ENCODE results near the gene ANHX.

DNA sequence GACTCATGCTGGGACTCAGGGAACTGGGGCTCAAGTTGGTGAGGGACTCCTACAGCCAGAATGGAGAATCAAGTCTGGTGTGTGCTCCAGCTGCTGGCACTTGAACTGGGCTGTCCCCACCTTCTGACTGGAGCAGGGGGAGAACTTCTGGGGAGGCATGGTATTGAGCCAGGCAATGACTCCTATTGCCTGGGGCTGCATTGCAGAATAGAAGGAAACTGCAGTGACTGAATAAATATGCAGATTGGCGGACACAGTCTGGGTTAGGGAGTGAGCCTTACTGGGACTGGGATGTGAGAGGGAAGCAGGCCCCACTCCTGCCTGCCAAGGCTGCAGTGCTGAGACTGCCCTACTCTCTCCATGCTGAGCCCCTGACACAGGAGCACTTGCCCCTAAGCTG lies 63.2 kb downstream of the ANHX start:
- TF ChIP-seq, protein P1, sequence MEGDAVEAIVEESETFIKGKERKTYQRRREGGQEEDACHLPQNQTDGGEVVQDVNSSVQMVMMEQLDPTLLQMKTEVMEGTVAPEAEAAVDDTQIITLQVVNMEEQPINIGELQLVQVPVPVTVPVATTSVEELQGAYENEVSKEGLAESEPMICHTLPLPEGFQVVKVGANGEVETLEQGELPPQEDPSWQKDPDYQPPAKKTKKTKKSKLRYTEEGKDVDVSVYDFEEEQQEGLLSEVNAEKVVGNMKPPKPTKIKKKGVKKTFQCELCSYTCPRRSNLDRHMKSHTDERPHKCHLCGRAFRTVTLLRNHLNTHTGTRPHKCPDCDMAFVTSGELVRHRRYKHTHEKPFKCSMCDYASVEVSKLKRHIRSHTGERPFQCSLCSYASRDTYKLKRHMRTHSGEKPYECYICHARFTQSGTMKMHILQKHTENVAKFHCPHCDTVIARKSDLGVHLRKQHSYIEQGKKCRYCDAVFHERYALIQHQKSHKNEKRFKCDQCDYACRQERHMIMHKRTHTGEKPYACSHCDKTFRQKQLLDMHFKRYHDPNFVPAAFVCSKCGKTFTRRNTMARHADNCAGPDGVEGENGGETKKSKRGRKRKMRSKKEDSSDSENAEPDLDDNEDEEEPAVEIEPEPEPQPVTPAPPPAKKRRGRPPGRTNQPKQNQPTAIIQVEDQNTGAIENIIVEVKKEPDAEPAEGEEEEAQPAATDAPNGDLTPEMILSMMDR (conservative IDR thresholded peaks at IDR 0.05), result no peak
- no peak for TF ChIP-seq EZH2 (IDR thresholded peaks at IDR 0.05; ENCODE audit: low read depth)

Measured in PC-9 (cell line).